ENCODE data around the gene RILPL2.
"Not testable (repeated sequence)": the region's sequence is repeated elsewhere in the genome, so short reads cannot be mapped to it uniquely, and the experiment has no call there.

RILPL2 gene

DNA sequence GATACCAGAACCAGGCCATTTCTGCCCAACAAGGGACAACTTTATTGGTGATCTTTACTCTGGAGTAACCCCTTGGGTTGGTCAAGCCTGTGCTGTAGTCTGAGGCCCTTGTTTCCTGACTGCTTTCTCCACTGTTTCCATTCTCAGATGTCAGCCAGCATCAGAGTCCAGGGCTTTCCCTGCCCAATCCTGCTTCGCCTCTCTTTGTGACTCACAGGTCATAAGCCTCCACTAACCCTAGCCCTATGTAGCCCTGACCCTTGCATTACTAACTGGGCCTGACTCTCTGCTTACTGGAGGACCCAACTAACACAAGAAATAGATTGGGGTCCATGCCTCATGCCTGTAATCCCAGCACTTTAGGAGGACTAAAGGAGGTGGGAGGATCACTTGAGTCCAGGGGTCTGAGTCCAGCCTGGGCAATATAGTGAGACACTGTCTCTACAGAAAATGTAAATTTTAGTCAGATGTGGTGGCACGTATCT is 12.8 kb upstream of the RILPL2 start:
- DNase-seq = no peak

DNA sequence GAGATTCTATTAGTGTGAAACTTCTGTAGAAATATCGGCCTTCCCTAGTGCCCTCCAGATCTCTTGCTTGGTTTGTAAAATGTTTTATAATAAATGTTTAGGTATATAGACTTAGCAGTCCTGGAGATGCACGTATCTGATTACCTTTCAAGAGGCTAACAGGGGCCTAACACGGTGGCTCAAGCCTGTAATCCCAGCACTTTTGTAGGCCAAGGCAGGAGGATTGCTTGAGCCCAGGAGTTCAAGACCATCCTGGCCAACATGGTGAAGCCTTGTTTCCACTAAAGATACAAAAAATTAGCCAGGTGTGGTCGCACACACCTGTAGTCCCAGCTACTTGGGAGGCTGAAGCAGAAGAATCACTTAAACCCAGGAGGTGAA is 9.8 kb upstream of the RILPL2 start:
- no peak for DNase-seq

DNA sequence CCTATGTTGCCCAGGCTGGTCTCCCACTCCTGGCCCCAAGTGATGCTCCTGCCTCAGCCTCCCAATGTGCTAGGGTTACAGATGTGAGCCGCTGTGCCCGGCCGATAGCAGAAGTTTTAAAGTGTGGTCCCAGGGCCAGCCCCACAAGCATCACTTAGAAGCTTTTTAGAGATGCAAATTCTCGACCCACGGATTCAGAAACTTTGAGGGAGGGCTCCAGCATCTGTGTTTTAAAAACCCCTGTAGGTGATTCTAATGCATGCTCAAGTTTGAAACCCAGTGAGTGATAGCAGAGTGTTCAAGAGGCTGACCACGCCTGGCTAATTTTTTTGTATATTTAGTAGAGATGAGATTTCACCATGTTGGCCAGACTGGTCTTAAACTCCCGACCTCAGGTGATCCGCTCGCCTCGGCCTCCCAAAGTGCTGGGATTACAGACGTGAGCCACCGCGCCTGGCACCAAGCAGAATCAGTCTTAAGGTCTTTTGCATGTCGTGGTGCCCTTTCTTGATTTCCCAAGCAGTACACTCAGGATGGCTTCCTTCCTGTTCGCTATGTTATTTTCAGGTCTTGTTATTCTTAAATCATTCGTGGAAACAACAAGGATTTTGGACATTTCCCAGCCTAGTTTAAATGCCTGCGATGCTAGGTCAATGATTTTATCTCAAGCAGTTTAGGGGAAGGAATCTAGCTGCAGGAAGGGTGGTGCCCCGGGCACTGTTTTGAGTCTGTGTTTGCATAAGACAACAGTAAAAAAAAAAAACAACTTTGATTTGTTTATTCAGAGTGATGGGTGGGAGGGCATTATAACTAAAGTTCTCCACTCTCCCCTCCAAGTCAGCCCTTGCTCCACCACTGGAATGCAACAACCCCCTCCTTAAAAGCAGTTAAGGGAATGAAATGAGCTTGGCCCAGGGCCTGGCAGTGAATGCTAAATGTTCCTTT is 9.2 kb upstream of the RILPL2 start:
- no peak for DNase-seq

DNA sequence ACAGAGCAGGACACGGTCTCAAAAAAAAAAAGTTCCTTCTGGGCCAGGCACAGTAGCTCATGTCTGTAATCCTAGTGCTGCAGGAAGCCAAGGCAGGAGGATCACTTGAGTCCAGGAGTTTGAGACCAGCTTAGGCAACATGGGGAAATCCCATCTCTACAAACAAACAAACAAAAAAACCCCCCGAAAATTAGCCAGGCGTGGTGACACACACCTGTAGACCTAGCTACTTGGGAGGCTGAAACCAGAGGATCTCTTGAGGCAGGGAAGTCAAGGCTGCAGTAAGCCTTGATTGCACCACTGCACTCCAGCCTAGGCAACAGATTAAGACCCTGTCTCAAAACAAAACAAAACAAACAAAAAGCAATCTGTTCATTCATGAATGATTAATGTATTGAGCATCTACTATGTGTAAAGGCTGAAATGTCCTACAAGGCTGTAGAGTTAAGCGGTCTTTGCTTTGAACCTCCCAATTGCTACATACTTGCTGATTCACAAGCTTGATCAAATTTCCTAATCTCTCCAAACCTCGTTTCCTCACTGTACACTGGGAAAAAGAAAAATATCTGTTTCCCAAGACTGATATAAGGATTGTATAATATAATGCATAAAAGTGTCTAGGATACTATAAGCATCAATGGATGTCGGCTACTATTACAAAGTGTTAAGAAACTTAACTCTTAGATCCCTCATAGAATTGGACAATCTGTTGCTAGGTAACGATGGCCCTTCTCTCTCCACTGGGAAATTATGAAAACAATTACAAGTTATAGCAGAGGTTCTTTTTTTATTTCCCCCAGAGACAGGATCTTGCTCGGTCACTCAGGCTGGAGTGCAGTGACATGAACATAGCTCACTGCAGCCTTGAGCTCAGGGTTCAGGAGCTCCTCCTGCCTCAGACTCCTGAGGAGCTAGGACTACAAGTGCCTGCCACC is 7.9 kb upstream of the RILPL2 start:
- no peak for DNase-seq

DNA sequence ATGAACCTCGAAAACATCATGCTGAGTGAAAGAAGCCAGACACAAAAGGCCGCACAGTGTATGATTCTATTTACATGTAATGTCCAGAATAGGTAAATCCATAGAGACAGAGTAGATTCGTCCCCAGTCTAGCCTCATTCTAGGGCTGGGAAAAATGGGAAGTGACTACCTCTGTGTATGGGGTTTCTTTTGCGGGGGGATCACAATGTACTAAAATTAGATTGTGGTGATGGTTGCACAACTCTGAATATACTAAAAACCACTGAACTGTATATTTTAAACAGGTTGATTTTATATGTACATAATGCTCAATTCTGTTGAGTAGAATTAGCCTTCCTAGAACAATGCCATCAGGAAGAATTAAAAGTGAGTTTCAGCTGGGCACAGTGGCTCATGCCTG is 6.3 kb upstream of the RILPL2 start:
- DNase-seq = no peak

DNA sequence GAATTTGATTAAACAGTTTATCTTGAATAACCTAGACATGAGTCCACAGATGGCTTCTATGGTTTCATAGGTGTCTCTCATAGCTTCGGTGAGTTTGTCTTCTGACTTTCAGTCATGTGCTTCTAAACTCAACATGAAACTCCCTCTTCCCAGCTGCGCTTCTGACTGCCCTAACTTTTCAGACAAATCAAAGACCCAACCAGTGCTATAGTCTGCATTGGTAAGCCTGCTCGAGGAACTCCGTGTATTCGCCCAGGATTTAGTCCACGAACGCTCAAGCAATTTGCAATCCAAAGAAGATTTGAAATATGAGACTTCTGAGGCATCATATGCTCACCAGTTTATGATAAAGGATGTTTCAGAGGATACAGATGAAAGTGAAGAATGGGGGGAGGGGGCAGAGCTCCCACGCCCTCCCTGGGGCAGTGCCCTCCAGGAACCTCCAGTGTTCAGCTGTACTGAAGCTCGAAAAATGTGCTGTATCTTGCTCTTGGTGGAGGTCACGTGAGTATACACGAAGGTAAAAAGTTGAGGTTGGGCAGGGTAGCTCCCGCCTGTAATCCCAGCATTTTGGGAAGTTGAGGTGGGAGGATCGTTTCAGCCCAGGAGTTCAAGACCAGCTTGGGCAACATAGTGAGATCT is 5.2 kb upstream of the RILPL2 start:
- no peak for DNase-seq

DNA sequence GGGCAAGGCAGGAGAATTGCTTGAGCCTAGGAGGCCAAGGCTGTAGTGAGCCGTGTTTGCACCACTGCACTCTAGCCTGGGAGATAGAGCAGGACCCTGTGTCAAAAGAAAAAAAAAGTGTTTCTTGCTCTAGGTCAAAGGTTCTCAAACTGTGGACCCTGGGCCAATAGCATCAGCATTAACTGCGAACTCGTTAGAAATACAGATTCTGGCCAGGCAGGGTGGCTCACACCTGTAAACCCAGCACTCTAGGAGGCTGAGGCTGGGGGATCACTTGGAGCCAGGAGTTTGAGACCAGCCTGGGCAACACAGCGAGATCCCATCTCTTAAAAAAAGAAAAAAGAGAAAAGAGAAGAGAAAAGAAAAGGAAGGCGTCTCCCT is 858 bp downstream of the RILPL2 start:
- no peak for DNase-seq

DNA sequence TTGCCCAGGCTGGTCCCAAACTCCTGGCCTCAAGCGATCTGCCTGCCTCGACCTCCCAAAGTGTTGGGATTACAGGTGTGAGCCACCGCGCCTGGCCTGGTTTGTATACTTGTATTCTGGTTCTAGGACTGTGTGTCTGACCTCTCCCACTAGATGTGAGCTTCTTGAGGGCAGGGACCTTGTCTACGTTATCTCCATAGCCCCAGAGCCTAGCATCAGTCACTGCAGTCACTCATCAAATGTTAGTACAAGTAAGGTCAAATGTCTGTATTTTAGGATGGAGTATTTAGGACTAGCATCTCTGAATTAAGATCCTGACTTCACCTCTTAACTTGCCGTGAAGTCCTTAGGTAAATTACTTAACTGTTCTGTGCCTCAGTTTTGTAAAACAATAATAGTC is 2.9 kb downstream of the RILPL2 start:
- no peak for DNase-seq

DNA sequence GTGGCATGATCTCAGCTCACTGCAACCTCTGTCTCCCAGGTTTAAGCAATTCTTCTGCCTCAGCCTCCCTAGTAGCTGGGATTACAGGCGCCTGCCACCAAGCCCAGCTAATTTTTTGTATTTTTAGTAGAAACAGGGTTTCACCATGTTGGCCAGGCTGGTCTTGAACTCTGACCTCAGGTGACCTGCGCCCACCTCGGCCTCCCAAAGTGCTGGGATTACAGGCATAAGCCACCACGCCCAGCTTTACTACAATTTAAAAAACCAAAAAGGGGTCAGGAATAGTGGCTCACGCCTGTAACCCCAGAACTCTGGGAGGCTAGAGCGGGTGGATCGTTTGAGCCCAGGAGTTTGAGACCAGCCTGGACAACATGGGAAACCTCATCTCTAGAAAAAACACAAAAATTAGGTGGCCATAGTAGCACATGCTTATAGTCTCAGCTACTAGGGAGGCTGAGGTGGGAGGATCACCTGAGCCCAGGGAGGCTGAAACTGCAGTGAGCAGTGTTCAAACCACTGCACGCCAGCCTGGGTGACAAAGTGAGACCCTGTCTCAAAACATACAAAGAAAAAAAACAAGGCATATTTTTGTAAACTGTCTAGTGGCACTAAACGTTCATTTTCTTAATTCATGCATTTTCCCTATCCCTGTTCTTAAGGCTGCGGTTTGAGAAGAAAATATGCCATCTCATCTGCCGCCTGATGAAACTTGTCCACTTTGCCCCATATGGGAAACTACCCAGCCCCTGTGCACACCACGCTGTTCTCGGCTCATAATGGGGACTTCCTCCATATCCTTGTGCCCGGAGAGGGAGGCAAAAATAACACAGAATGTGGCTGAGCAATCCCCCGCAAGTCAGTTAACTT is 4.3 kb downstream of the RILPL2 start:
- not testable (repeated sequence) for DNase-seq

DNA sequence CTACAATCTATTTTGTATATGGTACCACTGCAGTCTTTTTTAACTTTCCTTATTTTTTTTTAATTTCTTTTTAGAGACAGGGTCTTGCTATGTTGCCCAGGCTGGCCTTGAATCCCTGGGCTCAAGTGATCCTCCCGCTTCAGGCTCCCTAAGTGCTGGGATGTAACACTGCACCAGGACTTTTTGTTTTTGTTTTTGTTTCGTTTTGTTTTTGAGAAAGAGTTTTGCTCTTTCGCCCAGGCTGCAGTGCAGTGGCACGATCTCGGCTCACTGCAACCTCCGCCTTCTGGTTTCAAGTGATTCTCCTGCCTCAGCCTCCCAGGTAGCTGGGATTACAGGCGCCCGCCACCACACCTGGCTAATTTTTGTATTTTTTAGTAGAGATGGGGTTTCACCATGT is 7.4 kb downstream of the RILPL2 start:
- DNase-seq = not testable (repeated sequence)

DNA sequence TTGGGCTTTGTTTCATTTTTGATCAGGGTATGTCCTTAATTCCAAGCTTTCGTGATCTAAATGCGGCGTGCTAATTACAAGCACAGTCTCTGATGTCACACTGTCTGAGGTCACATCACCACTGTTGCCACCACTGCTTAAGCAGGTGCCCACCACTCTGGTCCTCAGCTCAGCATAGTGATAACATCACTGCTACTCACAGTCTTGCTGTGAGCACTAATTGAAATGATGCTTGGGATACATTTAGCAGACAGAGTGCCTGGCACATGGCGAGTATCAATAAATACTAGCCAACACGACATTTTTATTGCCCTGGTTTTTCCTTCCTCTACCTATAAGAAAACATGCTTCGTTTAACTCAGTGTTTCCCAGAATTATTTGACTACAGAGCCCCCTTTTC is 7.9 kb downstream of the RILPL2 start:
- no peak for DNase-seq

DNA sequence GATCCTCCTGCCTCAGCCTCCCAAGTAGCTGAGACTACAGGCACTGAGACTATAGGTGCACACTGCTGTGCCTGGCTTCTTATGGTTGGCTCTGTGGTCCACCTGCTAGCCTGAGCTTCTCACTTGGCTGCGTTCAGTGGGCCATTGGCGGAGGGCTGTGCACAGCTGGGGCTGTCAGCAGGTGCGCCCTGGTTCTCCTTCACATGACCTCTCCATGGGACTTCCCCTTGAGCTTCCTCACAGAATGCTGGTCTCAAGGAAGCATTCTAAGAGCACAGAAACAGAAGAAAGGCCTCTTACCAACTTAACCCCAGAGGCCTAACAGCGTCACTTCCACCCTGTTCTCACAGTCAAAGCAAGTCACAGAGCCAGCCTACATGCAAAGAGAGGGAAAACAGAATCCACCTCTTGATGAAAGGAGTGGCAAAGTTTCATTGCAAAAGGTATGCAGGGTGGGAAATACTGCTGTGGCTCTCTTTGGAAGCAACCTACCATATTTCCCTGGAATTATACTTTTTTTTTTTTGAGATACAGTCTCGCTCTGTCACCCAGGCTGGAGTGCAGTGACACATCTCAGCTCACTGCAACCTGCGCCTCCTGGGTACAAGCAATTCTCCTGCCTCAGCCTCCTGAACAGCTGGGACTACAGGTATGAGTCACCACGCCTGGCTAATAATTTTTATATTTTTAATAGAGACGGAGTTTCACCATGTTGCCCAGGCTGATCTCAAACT is 9.3 kb downstream of the RILPL2 start:
- no peak for DNase-seq

DNA sequence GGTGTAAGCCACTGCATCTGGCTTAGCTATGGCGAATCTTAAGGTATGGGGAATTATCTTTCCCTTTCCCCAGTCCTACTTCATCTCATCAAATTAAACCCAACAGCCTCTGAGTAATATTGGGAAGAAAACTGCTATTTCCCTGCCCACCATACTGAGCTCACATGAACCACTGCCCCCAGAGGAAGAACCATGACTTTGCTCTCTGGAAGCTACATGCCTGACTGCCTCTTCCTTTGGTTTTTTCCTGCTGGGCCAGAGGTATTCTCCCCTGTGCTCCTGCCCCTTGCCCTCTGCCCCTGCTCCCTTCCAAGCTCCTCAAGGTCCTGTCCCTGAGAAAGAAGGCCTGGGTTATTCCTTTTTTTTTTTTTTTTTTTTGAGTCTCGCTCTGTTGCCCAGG is 15.2 kb downstream of the RILPL2 start:
- no peak for DNase-seq

DNA sequence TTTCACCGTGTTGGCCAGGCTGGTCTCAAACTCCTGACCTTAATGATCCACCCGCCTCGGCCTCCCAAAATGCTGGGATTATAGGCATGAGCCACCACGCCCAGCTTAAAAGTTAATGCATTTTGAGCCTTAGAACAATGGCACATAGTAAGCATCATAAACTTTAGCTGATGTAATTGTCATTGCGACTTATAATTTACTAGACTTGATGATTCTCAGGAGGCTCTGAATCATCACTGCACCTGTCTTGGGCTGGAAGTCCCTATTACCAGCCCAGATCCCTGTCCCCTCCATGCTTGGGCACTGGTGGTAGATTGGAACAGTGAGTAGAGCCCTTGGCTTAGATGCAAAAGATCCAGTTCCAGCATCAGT is 26.5 kb downstream of the RILPL2 start:
- no peak for DNase-seq

DNA sequence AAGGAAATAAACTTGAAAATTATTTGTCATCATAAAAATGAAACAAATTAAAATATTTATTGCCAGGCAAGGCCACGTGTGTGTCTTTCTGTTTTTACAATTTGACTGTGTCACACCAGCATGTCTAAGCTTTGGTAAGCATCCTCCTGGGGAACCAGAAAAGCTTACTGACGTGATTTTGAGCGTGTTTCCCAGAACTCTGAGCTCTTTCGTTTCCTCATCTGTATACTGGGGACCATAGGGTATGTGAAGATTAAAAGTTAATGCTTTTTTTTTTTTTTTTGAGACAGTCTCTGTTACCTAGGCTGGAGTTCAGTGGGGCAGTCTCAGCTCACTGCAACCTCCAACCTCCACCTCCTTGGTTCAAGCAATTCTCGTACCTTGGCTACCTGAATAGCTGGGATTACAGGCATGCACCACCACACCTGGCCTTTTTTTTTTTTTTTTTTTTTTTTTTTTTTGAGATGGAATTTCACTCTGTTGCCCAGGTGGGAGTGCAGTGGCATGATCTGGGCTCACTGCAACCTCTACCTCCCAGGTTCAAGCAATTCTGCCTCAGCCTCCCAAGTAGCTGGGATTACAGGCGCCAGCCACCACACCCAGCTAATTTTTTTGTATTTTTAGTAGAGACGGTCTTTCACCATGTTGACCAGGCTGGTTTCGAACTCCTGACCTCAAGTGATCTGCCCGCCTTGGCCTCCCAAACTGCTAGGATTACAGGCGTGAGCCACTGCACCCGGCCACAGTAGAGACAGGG is 27.0 kb downstream of the RILPL2 start:
- not testable (repeated sequence) for DNase-seq

DNA sequence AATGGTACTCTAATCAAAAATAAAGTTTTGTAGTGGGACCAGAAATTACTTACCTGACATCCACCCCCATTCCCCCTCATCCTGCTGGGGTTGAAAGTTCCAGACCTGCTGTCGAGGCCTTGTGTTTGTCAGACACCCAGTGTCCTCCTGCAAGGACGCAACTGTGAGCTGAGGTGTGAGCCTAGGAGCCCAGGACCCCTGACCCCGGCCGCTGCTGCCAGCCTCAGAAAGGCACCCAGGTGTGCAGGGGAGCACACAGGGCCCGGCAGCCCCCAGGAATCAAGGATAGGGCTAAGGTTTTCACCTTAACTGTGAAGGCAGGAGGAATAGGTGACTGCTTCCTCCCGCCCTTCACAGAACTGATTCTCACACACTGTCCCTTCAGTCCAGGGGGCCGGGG is 27.9 kb downstream of the RILPL2 start:
- not testable (repeated sequence) for DNase-seq

DNA sequence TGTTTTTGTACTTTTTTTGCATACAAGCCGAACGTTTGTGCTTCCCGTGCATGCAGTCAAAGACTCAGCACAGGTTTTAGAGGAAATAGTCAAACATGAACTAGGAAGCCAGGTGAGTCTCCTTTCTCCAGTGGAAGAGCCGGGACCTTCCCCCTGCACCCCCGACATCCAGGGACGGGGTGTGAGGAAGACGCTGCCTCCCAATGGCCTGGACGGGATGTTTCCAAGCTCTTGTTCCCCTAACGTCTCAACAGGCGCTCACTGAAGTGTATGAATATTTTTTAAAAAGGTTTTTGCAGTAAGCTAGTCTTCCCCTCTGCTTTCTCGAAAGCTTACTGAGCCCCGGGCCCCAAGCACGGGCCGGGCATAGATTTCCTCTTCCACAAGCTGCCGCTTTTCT is 28.6 kb downstream of the RILPL2 start:
- DNase-seq = not testable (repeated sequence)

DNA sequence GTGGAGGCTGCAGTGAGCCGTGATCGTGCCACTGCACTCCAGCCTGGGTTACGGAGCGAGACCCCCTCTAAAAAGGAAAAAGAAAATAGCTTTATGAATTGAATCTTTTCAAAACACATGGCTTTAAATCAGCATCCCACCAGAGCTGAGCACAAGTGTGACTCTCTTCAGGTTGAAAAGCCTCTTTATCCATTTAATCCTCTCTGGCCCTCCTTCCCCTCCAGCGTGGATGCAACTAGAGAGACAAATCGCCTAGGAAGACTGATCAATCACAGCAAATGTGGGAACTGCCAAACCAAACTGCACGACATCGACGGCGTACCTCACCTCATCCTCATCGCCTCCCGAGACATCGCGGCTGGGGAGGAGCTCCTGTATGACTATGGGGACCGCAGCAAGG is 29.2 kb downstream of the RILPL2 start:
- not testable (repeated sequence) for DNase-seq

DNA sequence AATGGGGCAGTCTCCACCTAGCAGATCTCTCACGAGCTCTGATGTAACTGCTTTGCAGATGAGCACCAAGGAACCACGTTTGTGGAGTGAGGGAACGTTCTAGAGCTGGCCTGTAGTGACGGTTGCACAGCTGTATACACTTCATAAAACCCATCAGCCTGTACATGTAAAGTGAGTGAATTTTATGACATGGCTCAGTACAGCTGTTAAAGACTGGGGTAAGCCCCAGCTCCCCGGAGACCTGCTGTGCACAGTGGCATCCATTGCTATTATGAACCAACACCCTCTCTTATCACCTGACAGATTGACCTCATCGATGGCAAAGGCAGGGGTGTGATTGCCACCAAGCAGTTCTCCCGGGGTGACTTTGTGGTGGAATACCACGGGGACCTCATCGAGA is 31.9 kb downstream of the RILPL2 start:
- DNase-seq = no peak
